ENCODE measurements around the gene ZNF362.
A peak's percentile ranks its signal among the peaks of the same experiment; 100 is the strongest.

Gene ZNF362

GRCh38 chr1:33349081-33349759, 92.9 kb downstream of the ZNF362 start:
- TF ChIP-seq CTCF (conservative IDR thresholded peaks at IDR 0.05; ENCODE audit: low read depth, low read length): no peak
- DNase-seq (ENCODE audit: low read depth): peak; percentile 62

DNA sequence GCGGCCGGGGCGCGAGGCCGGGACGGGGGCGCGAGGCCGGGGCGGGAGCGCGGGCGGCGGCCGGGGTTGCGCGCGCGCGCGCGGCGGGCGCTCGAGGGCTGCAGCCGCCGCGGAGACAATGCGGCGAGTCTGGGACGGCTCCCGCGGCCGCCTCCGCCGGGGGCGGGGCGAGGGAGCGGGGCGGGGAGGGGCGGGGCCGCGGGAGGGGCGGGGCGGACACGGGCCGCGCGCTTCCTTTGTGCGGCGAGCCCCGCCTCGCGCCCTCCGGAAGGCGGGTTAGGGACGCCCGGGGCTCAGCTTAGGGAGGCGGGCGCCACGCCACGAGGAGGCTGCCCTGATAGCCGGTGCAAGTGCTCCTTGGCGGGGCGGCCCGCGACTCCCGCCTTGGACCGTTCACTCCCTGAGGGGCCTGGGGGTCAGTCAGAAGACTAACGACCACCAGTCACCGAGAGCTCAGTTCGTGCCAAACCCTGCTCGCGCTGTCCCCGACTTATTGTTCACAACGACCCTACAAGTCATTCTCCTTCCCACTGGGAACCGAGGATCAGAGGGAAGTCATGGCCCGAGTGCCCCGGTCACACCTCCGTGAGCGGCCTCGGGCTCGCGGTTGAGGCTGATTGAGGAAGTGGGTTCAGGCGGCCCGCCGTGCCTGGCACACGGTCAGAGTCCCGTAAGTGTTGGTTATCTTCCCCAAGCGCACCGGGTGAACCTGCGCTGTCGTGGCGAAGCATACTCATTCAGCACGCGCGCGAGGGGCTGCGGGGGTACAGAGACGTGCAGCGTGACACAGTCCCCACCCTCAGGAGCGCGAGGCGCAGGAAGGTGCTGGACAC, 93.7 kb downstream of the ZNF362 start:
- H3K4me3 ChIP-seq (ENCODE audit: low read depth, low read length): peak overlapping the region; percentile 78
- DNase-seq (ENCODE audit: low read depth): peak; percentile 85
- no peak for TF ChIP-seq CTCF (conservative IDR thresholded peaks at IDR 0.05; ENCODE audit: low read depth, low read length)

More at GRCh38 chr1:33349081-33349759, 92.9 kb downstream of the ZNF362 start:
- peak overlapping the region; percentile 78 for H3K4me3 ChIP-seq (ENCODE audit: low read depth, low read length)
